NCI-H2227 (cell line): ENCODE measurements around the gene SEC24D.
A peak's percentile ranks its signal among the peaks of the same experiment; 100 is the strongest.

Experiments
- DNase-seq: peaks from one replicate; lab custom pipeline; 2025; ENCODE audit not compliant: unreplicated experiment; lab: John Stamatoyannopoulos, UW

The SEC24D gene

DNA sequence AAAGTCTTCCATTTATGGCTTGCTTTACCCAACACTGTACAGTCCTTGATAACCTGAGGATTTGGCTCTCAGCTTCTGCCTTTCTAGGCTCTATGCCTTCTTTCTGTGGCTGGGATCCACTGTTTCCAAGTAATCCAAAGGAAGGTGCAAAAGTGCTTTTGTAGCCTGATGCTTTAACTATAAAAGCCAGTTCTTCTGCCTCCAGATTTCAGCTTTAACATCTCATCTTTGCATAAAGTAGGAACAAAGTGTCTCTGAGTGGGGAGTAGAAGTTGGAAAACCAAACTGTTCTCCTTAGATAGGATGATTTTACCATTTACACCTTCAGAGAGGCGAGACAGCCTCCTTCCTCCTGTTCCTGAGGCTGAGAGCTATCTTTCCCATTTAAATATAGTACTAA is 11.1 kb upstream of the SEC24D start:
- no peak for DNase-seq

DNA sequence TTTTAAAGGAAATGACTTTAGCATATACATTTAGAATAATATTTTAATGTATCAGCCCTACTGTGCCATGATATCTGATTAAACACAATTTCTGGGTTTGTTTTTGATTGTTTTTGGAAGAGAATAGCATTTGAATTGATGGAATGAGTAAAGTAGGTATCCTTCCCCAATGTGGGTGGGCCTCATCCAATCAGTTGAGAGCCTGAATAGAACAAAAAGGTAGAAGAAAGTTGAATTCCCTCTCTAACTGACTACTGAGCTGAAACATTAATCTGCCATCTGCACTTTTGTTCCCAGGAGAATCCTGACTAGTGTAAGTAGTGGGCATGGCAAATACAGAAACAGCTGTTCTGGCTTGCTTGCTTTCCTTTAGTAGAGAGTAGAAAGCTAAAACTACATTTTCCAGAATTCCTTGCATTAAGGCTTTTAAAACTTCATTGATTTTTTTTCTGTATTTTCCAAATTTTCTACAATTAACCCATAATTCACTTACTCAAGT is 9.7 kb upstream of the SEC24D start:
- no peak for DNase-seq

DNA sequence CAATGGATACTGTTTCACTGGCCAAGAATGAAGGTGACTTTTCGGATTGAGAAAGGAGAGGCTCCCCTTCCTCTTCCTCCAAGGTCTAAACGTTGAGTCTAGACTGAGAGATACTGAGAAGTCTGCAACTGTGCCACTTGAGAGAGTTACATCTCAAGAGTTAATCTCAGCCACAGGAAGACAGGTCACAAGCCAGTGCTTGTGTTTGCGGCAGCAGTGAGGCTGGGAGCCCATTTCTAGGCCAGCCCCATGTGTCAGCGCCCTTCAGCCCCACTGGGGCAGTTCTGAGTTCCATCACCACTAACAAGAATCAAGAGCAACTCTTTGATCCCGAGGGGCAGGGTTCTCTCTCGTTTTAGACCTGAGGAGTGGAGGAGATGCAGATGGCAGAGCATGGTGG is 7.3 kb upstream of the SEC24D start:
- no peak for DNase-seq

DNA sequence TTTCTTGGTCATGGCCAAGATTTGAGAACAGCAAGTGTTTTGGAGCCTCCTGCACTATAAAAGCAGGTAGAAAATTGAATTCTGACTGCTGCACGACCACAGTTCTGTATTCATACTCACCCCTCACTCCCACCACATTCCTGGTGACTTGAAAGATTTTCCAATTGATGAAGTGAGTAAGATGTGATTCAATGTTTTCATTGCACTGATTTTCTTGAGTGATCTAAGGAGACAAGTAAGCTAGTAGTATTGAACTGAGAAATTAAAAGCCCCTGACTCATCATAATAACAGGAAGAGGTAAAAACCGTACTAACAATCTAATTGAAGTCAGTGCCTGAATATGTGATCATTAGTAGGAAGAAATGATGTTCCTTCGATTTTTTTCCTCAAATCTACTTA is 6.1 kb upstream of the SEC24D start:
- DNase-seq: no peak

DNA sequence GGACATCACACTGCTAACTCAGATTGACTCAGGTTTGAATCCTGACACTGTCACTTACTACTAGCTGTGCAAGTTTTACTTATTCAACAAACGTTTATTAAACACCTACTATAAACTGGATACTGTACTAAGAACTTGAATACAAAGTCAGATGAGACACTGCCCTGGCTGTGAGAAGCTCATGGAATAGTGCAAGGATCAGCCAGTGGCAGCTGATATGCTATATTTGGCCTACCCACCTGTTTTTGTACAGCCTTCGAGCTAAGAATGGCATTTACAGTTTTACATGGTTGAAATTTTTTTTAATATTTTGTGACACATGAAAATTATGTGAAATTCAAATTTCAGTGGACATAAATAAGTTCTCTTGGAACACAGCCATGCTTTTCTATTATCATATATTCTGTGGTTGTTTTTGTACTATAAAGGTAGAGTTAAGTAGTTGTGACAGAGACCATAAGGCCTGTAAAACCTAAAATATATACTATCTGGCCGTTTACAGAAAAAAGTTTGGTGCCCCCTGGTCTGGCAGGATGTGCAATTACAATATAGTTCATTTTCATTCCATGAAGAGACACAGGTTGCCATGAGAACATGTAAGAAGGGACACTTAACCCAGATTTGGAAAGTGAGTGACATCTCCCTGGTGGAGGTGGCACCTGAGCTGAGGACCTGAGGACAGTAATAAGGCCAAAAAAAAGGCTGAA is 3.4 kb upstream of the SEC24D start:
- no peak for DNase-seq

DNA sequence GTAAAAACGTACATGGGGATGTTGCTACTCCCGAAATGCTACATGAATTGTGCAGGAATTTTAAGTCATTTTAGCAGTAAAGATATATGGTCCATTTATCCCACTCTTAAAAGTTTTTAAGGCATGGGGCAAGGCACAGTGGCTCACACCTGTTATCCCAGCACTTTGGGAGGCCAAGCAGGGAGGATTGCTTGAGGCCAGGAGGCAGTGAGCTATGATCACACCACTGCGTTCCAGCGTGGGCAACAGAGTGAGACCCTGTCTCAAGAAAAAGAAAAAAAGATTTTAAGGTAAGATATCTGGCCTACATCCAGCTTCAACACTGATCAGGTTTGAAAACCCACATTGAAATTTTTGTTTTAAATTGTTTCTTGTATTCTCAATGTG is 1.2 kb upstream of the SEC24D start:
- DNase-seq: no peak

DNA sequence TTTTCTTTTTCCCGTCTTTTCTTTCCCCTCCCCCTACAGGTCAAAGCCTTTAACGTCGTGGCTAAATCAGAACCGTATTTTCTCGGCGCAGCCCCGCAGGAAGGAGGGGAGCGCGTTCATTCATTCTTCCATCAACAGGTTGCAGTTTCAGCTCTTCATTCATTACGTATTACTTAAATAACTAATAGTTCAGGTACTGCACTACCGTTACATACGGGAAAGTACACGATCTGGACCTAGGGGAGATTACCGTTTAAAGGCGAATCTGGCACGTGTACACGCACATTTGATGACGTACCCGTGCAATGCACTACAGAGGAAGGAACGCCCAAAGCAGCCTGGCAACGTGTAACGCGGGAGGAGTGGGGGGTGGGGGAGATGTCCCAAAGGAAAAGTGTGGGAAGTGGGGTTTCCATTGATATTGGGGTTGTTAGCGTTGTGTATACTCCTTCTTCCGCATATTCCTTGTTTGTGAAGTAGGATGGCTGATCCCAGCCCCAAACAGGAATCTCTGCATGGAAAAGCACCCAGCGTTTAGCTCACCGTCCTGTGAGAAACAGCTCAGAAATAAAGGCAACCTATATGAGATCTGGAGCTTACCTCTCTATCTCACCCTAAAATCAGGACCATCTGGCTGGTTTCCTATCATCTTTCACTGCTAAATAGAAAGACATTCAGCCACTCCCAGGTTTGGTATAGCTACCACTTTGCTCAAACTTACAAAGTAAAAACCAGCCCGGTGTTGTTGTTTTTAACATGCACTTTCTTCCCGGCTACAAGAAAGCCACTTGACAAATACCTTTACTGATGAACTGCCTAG is 585 bp upstream of the SEC24D start:
- peak; percentile 62 for DNase-seq

DNA sequence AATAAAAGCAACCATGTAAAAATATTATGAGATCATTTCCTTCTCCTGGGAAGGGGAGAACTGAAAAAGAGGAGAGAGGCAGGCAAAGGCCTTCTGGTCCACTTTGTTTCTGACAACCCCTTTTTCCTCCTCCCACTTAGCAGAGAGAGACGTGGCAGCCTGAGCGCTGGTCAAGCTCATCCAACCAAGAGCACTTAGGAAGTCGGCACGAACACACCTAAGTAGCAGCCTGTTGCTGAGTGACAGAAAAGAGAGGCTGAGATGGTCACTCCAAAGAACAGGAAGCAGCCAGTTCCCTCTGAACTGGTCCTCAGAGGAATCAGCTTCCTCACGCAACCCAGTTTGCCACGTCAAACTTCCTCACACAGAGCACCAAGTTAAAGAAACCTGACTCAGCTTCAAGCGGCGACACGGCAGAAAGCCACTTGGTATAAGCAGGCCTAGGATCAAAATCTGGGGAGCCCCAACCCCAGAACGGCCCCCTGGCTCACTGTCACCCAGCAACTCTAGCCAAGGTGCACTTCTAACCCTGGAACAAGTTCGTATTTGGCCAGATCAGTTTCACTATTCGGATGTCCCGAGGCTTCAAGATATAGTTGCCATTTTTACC is 861 bp downstream of the SEC24D start:
- peak; percentile 57 for DNase-seq

DNA sequence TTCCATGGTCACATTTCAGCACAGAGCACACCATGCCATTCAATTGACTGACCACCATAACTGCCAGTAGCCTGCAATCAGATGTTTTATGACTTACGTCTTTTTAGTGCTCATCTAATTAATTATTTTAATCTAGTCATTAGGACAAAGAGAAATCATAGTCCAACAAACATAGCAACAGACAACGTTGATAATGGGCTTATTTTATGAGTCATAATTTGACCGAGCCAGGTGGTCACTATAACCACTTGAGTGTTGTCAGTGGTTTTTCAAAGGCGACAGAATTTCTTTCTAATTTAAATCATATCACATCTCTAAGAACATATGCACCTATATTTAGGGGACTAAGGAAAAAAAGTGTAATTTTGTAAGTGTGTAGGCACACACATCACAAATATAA is 1.9 kb downstream of the SEC24D start:
- no peak for DNase-seq

DNA sequence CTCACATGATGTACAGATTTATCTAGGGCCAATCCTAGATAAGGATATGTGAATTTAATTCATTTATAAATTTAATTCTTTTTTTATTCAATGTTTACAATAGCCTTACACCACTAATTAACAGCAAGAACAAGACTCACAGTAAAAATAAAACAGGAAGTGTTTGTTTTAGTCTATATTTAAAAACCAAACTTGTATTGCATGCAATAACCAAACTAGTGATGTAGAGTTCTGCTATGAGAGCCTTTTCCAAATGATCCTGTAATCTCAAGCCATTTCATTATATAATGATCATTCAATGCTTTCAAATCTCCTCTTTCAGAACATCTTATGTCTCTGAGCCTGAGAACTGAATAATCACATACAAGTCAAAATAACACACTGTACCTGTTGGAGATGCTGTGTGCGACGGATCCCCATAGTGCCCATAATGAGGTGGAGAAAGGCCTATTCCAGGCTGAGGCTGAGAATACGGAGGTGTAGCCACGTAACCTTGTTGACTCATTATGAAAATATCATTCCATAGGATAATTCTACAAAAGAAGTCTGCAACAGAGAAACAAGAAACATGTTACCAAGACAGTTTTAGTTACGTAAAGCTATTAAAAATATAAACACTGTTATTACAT is 2.6 kb downstream of the SEC24D start:
- DNase-seq: no peak

DNA sequence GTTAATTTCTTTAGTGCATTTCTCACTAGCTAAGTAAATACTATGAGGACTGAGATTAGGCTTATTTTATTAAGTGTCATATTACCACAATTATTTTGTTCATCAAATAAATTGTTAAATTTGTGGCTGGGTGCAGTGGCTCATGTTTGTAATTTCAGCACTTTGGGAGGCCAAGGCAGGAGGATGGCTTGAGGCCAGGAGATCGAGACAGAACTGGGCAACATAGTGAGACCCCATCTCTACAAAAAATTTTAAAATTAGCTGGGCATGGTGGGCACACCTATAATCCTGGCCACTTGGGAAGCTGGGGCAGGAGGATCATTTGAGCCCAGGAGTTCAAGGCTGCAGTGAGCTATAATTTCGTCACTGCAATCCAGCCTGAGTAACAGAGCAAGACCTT is 6.8 kb downstream of the SEC24D start:
- no peak for DNase-seq

DNA sequence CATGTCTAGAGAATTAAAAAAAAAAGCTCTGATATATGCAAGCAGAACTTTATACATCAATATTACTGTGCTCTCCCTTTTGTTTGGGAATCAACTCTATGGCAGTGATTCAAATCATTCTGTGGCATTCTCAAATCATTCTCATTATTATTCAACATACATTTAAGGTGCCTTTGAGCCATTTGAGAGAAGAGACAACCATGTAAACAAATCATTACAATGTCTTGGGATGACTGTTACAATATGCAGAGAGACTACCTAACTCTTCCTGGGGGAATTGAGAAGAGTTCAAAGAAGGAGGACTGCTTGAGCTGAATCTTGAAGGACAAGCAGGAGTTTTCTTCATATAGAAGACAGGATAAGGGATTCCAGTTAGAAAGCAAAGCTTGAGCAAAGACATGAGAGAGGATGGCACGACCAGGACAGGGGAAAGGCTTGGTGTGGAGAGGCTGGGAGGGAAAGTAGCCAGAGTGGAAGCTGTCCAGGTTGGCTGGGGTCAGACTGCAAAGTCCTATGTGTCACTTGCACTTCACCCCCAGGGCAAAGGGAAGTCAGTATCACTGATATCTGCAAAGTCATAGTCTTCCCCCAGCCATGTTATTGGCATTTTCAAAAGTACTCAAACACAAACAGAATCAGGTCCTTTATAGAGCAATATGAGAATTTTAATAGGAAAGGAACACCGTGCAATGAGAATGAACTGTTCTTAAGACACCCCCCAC is 9.0 kb downstream of the SEC24D start:
- no peak for DNase-seq

DNA sequence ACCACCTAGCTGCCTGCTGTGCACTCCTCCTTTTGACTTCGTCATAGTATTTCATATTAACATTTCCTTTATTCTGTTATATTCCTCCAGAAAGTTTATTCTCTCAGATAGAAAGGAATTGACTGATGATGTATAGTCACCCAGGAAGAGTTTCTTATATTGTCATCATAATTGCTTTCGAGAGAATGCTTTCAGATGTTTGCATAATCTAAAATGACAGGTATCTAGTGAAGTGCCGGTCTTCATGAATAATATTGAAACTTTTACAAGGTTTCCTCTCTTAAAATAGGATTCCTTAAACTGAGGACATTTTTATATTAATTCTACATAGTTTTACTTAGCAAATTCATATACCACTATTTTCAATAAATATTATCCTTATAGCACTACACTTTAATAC is 10.1 kb downstream of the SEC24D start:
- DNase-seq: no peak

DNA sequence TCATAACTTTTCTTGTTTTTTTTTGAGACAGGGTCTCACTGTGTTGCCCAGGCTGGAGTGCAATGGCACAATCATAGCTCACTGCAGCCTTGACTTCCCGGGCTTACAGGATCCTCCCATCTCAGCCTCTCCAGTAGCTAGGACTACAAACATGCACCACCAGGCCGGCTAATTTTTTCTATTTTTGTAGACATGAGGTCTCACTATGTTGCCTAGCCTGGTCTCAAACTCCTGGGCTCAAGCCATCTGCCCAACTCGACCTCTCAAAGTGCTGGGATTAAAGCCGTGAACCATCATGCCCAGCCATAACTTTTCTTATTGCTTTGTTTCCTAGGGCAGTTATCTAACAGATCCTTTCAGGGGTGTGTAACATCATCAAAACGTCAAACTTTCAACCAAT is 11.8 kb downstream of the SEC24D start:
- no peak for DNase-seq

DNA sequence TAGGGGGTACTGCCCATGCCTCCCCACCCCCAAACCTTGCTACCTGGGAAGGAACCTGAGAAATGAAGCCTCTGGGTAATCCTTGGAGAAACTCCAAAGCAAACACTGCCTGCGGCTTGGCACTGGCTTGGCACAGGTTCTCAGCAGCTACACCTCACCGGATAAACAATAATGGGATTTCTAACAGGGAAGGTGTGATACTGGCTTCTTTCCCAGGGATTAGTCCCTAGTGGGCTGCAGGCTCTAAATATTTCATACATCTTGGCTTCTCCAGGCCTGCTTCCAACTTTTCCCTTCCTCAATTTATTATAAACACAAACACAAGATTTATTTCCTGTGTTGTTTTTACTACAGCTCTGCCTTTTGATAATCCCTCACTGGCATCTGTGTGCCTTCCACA is 12.5 kb downstream of the SEC24D start:
- DNase-seq: no peak

DNA sequence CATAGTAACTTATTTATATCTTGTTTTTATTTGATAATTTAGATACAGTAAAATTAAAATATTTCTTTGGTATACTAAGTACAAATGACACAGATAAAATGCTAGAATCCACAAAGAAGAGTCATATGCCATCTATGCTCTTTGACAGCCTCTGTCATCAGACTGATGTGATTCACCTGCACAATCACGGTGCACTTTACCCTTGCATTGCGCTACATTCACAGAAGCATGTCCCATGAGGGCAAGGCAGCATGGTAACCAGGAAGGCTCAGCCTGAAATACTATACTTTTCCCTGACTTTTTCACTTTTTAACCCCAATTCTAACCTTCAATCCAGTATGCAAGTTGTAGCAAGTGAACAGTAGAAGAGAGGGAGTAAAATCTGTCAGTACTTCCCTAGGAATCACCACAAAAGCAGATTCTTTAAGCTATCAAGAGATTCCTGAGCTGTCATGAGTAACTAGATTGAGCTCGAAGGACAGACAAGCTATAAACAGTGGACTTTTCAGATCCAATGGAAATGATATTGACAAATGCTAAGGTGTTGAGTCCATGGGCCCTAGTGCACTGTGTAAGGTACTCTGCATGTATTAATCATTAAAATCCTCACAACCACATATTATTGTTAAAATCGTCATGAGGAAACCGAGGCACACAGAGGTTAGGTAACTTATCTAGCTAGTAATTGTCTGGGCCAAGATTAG is 14.2 kb downstream of the SEC24D start:
- no peak for DNase-seq

DNA sequence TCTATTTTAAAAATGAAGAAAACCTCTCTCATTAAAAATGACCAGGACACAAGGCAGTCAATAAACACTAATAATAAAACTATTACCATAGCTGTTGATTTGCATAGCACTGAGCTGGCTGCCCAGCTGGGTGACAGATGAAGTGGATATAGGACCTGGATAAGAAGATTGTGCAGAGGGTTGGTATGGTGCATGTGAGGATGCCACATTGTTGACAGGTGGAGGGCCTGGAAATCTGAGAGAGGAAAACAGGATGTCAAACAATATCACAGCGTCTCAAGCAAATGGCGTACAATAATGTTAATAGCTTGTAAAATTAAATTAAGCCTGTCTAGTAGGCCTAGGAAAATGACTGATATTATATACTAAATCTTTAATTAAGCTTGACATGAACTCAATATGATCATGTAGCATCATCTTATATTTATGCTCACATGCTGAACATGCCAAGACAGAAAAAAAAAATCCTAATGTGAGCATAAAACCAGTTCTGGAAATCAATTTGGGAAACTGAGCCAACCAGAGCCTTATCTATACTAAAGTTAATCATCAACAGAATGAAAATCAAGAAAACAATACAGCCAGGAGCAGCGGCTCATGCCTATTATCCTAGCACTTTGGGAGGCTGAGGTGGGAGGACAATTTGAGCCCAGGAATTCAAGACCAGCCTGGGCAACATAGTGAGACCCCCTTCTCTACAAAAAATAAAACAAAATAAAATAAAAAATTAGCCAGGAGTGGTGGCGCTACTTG is 18.6 kb downstream of the SEC24D start:
- no peak for DNase-seq

DNA sequence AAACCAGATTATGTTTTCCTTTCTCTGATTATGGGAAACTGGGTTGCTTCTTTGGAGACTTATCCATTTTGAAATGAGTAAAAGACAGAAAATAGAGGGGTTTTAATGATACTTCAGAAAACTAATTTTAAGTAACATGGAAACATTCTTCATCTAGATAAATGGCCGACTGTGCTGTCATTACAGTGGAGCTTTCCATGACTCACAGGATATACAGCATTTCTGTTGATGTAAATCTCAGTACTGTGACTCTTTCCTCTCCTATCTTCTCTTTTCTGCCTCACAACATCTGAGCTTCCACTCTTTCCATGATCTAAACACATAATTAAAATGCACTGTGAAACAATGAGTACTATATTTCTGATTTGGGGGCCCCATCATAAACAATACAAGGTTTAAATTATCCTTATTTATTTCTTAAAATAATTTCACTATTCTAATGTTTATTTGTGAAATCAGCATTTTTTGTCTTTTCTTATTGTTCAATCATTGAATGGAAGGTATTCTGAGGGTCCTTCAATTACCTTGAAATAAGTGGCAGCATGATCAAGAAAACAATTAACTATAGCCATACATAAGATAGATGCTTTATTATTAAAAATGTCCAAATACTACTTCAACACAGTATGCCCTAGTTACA is 19.3 kb downstream of the SEC24D start:
- DNase-seq: no peak

DNA sequence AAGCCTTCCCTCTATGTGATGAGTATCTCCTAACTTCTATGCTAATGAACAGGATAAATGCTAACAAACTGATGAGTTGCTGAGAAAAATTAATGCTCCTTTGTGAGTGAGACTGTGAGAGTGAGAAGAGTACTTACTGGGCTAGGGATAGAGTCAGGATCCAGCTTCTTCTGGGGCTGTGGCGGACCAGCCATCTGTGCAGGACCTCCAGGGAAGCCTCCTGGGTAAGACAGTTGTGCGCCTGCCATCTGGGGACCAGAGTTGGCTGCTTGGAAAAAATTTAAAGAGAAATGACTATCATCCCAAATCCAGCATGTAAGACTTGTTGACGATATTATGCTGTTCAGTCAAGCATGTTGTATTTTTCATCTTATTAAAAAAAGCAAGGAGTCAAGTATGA is 21.0 kb downstream of the SEC24D start:
- DNase-seq: no peak
